Lower leg skin (tissue), 4 donors: Measurements from ENCODE around the gene MAMDC2. TPM values are rescaled to one million over a fixed set of nuclear protein-coding genes. Genes with fewer than 3 reads are reported as not detected.

ENCODE experiments used
- DNase-seq, 2 donors: peaks; one replicate each; pipeline ENCODE4 v3.0.0-alpha.2; 2019; ENCODE audit warnings: low spot score in 2 of 2
- H3K4me3 ChIP-seq: fragments of 200-600 bp; sonication (generic); 2 replicates; pipeline ENCODE4 v1.5.1; 2017; ENCODE audit warnings: mild to moderate bottlenecking, low read depth; ENCODE audit not compliant: poor library complexity, severe bottlenecking
- POLR2A ChIP-seq, 2 donors: fragments of 450-650 bp; IDR thresholded peaks; one replicate each; pipeline ENCODE4 v1.6.1; 2016 to 2017; ENCODE audit warnings: antibody characterized with exemption in 2 of 2, mild to moderate bottlenecking in 1 of 2, moderate library complexity in 1 of 2
- WGBS, 2 donors: methylation state at CpG; one replicate each; pipeline ENCODE4 v1.1.5; 2018; 5-methylcytosine and 5-hydroxymethylcytosine counted together
- intact Hi-C: fragments of 100-400 bp; cut with DNase I; formaldehyde crosslinking; loops from one replicate; pipeline ENCODE4 v1.15.0; 2023; ENCODE audit warnings: low total_unique reads
- total RNA-seq, 4 donors: library from RNA; depleted of rRNA; stranded (reverse); fragments of >200 nt; gene quantifications; one replicate each; pipeline ENCODE4 v1.1.0, GENCODE V29; 2016
- TF ChIP-seq, protein P1 (sequence below), 3 donors: fragments of 450-650 bp; IDR thresholded peaks; one replicate each; pipeline ENCODE4 v1.5.1; 2016; ENCODE audit warnings: antibody characterized with exemption in 3 of 3, mild to moderate bottlenecking in 3 of 3, moderate library complexity in 2 of 3

MAMDC2 gene
- total RNA-seq, 4 donors from 2014 or later = 5.7 to 14.1 (median 9.9) TPM

DNA sequence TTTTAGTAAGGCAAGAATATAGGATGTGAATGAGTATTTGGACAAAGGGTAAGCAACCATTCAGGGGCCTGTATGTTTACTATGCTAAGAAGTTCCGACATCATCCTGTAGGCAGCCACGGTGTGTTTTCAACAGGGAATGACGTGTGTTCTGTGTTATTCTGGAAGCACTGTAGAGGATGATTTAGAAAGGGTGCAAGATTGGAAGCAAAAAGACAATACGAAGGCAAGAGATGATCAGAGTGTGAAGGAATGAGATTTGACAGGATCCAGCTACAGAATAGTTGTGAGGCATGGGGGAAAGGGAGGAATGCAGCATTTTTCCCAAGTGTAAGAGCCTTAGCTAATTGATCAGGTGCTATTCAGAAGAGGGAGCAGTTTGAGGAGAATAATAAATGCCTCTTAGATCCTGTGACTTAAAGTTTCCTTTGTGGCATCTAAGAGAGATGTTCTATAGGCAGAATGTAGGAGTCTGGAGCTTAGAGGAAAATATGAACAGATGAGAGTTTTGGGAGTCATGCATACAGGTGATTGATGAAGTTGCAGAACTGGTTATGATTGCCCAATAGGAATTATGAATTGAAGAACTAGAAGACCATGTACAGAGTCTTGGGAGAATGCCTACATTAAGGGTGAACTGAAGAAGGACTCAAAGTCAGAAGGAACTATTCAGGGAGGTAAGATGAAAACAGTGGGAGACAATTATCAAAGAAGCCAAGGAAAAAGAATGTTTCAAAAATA, 217.7 kb downstream of the MAMDC2 start:
- no peak for TF ChIP-seq POLR2A (IDR thresholded peaks at IDR 0.05)
- TF ChIP-seq, protein P1, sequence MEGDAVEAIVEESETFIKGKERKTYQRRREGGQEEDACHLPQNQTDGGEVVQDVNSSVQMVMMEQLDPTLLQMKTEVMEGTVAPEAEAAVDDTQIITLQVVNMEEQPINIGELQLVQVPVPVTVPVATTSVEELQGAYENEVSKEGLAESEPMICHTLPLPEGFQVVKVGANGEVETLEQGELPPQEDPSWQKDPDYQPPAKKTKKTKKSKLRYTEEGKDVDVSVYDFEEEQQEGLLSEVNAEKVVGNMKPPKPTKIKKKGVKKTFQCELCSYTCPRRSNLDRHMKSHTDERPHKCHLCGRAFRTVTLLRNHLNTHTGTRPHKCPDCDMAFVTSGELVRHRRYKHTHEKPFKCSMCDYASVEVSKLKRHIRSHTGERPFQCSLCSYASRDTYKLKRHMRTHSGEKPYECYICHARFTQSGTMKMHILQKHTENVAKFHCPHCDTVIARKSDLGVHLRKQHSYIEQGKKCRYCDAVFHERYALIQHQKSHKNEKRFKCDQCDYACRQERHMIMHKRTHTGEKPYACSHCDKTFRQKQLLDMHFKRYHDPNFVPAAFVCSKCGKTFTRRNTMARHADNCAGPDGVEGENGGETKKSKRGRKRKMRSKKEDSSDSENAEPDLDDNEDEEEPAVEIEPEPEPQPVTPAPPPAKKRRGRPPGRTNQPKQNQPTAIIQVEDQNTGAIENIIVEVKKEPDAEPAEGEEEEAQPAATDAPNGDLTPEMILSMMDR (IDR thresholded peaks at IDR 0.05) = no peak
- no peak for DNase-seq
- 56 to 73% methylated on average over 4 of the region's 4 CpGs for WGBS, 2 donors
- H3K4me3 ChIP-seq = no peak overlapping the region
- intact Hi-C loops = no loop called here

DNA sequence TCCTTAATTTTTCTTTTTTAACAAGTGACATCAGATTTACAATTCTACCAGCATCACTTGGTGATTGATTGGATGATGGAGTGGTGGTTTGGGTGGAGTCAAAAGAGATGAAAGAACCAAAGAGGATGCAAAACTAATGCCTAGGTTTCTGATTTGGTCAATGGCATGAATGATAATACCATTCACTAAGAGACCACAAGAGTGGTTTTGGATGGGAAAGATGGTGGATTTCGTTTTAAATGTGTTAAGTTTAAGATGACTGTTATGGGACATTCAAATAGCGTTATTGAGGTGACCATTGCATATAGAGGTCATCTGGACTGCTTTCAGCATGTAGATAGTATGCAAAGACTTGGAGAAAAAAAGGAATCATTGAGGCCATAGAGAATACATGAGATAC, 218.7 kb downstream of the MAMDC2 start:
- no peak for DNase-seq
- intact Hi-C loops = no loop called here
- 85 to 92% methylated on average over 2 of the region's 2 CpGs for WGBS, 2 donors
- TF ChIP-seq, protein P1 (IDR thresholded peaks at IDR 0.05) = no peak
- TF ChIP-seq POLR2A (IDR thresholded peaks at IDR 0.05) = no peak
- no peak overlapping the region for H3K4me3 ChIP-seq

DNA sequence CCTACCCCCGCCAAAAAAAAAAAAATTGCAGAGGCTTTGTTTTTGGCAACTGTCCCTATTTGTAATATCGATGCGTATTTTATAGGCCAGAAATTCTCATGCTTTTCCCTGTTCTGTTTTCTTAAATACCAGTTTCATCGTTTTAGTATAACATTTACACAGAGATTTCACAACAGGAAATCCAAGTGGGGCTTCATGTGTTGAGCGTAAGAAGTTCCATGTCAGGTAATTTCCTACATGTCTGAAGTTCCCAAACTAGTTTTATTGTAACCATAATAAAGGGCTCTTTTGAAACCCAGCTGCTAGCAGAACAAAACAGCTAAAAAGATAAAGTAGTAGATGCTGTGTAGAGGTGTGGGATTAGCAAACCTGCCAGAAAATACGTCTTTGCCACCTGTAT, 219.3 kb downstream of the MAMDC2 start:
- intact Hi-C loops = no loop called here
- no peak overlapping the region for H3K4me3 ChIP-seq
- WGBS, 2 donors = 54 to 56% methylated on average over 6 of the region's 6 CpGs

DNA sequence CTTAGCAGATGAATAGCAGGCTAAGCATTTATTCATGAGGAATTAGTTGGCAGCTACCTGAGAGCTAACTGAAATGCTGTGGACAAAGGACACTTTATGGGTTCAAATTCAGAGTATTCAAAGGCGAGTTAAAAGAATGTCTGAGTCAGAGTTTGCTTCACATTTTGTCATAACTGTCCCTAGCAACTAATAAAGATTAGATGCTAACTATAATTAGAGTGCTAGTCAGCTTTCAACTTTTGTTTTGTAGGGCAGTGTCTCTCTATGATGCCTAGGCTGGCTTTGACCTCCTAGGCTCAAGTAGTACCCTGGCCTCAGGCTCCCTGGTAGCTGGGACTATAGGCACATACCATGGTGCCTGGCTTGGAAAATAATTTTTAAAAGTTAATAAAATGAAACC, 219.8 kb downstream of the MAMDC2 start:
- H3K4me3 ChIP-seq = no peak overlapping the region
- DNase-seq = no peak
- intact Hi-C loops = no loop called here
- TF ChIP-seq, protein P1 (IDR thresholded peaks at IDR 0.05) = no peak
- no peak for TF ChIP-seq POLR2A (IDR thresholded peaks at IDR 0.05)
- whole genome bisulfite sequencing, 2 donors = 53 to 65% methylated on average over 1 of the region's 1 CpG

More for the DNA sequence above, 219.3 kb downstream of the MAMDC2 start:
- TF ChIP-seq POLR2A (IDR thresholded peaks at IDR 0.05) = no peak
- TF ChIP-seq, protein P1 (IDR thresholded peaks at IDR 0.05) = no peak
- DNase-seq = no peak

Other genes starting within 250 kb of the MAMDC2 start
- not detected for gene CFAP95, start 223.0 kb upstream of the MAMDC2 start, total RNA-seq
- gene SMC5, start 215.1 kb downstream of the MAMDC2 start, total RNA-seq = 10 to 100 TPM; 15.1 to 26.7 (median 19.1) TPM